Measurements from ENCODE around the gene FAM210A.

The FAM210A gene

DNA sequence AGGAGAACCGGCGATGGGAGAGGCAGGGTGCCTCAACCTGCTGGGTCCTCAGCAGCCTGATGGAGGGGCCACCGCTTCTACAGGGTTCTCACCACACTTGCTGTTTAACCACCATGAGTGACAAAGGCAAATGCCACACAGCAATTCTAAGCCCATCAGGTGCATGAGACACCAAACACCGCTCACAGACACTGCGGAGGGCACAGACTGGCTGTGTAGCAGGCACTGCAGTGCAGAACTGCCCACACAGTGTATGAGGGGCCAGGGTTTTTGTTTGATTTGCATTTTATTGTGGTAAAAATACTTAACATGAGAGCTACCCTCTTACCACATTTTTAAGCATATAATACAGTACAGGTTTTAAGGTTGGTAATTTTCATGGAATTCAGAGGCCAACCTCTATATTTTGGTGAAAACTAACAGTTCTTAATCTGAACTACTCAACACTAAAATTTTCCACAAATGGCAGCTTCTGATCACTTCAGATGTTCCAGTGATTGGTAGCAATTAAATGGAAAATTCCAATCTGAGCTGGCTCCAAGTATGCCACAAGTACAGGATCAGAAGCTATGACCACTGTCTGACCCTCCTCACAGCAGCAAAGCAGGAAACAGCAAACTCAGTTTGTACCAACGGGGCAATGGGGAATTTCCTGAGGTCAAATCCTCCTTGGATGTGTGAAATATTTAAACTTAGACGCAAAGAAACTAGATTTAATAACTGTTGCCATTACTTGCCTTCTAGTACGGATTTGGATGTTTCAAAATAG is 67.7 kb downstream of the FAM210A start:
- no peak overlapping the region for H2AFZ ChIP-seq (ENCODE audit: low read depth, low read length)
- H3K4me2 ChIP-seq (ENCODE audit: insufficient read depth, low read length) = no peak overlapping the region
- no peak overlapping the region for H3K27ac ChIP-seq (ENCODE audit: low read length)
- H4K20me1 ChIP-seq (ENCODE audit: insufficient read depth, low read length) = no peaks in the 10 kb centered on the region
- H3K27me3 ChIP-seq (ENCODE audit: insufficient read depth, low read length, poor library complexity) = no peaks in the 10 kb centered on the region
- no peaks in the 10 kb centered on the region for H3K9me3 ChIP-seq (ENCODE audit: insufficient read depth, low read length, severe bottlenecking)
- no peaks in the 10 kb centered on the region for H3K4me1 ChIP-seq (ENCODE audit: insufficient read depth, low read length)
- H3K4me3 ChIP-seq (ENCODE audit: low read depth in 1 of 2, low read length in 2 of 2) = no peak overlapping the region
- H3K36me3 ChIP-seq (ENCODE audit: insufficient read depth, low read length) = peaks cover 5% of the 10 kb centered on the region
- TF ChIP-seq, protein P1, sequence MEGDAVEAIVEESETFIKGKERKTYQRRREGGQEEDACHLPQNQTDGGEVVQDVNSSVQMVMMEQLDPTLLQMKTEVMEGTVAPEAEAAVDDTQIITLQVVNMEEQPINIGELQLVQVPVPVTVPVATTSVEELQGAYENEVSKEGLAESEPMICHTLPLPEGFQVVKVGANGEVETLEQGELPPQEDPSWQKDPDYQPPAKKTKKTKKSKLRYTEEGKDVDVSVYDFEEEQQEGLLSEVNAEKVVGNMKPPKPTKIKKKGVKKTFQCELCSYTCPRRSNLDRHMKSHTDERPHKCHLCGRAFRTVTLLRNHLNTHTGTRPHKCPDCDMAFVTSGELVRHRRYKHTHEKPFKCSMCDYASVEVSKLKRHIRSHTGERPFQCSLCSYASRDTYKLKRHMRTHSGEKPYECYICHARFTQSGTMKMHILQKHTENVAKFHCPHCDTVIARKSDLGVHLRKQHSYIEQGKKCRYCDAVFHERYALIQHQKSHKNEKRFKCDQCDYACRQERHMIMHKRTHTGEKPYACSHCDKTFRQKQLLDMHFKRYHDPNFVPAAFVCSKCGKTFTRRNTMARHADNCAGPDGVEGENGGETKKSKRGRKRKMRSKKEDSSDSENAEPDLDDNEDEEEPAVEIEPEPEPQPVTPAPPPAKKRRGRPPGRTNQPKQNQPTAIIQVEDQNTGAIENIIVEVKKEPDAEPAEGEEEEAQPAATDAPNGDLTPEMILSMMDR (IDR thresholded peaks at IDR 0.05; ENCODE audit: borderline replicate concordance, extremely low read depth, low read length, poor library complexity, severe bottlenecking) = no peak
- no peak for TF ChIP-seq EZH2 (IDR thresholded peaks at IDR 0.05; ENCODE audit: borderline replicate concordance, low read depth, low read length, severe bottlenecking)
- ATAC-seq (ENCODE audit: insufficient read depth, low read depth) (0 out of 3 replicates have a peak, but pooled peaks have one; percentile 46), DNase-seq (no peak)
- H3K79me2 ChIP-seq (ENCODE audit: insufficient read depth, low read length) = no peaks in the 10 kb centered on the region
- no peak overlapping the region for H3K9ac ChIP-seq (ENCODE audit: low read depth, low read length)

DNA sequence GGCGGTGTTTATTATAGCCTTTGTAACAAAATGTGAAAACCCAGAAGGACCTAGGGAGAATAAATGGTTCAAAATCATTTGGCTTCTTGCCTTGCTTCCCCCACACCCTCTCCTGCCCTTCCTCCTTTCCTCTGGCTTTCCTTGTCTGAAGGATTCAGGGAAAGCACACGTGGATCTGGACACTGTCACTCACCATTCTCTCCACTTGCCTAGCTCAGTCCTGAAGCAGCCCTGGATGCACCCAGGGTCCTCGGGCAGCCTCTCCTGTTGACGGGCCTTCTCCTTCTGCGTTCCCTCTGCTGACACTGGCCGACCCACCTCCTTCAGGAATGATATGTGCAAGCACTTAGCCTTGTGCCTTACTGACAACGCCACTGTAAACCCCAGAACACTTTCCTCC is 68.4 kb downstream of the FAM210A start:
- 0 out of 3 replicates have a peak, but pooled peaks have one; percentile 29 for ATAC-seq (ENCODE audit: insufficient read depth, low read depth)
- DNase-seq = no peak
- peaks cover 5% of the 10 kb centered on the region for H3K36me3 ChIP-seq (ENCODE audit: insufficient read depth, low read length)
- H4K20me1 ChIP-seq (ENCODE audit: insufficient read depth, low read length) = no peaks in the 10 kb centered on the region
- no peak overlapping the region for H3K27ac ChIP-seq (ENCODE audit: low read length)
- no peak overlapping the region for H3K4me3 ChIP-seq (ENCODE audit: low read depth in 1 of 2, low read length in 2 of 2)
- TF ChIP-seq, protein P1 (IDR thresholded peaks at IDR 0.05; ENCODE audit: borderline replicate concordance, extremely low read depth, low read length, poor library complexity, severe bottlenecking) = no peak
- TF ChIP-seq EZH2 (IDR thresholded peaks at IDR 0.05; ENCODE audit: borderline replicate concordance, low read depth, low read length, severe bottlenecking) = no peak
- no peaks in the 10 kb centered on the region for H3K79me2 ChIP-seq (ENCODE audit: insufficient read depth, low read length)
- H3K4me2 ChIP-seq (ENCODE audit: insufficient read depth, low read length) = no peak overlapping the region
- H3K9ac ChIP-seq (ENCODE audit: low read depth, low read length) = no peak overlapping the region
- no peaks in the 10 kb centered on the region for H3K9me3 ChIP-seq (ENCODE audit: insufficient read depth, low read length, severe bottlenecking)
- H3K27me3 ChIP-seq (ENCODE audit: insufficient read depth, low read length, poor library complexity) = no peaks in the 10 kb centered on the region
- H3K4me1 ChIP-seq (ENCODE audit: insufficient read depth, low read length) = no peaks in the 10 kb centered on the region
- H2AFZ ChIP-seq (ENCODE audit: low read depth, low read length) = no peak overlapping the region

DNA sequence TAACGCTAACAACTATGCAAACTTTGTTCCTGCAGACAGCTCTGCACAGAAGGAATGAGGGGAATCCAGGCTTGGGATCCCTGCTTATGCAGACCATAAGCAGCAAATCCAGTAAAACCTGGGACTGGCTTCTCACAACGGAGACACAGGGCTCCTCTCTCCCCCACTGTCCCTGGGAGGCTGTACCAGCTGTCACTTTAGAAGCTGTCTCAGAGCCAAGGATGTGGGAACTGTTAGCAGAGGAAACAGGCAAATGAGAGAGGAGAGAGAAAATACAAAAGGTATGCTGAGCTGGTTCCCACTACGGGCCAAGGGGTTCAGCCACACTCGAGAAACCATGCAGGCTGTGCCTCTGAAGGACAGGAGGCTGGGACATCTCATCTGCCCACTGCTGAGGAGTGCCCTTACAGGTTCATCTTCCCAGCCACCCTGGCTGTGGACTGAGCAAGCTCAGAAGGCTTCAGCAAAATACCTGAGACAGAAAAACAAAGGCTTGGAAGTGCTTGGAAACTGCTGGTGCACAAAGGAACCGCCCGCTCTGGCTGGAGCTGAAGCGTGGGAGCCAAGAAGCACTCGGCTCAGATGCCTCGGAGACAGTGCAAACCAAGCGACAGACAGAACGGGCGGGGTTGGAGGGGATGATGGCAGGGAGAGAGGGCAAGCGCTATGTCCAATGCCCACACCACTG is 72.5 kb downstream of the FAM210A start:
- no peaks in the 10 kb centered on the region for H3K36me3 ChIP-seq (ENCODE audit: insufficient read depth, low read length)
- H3K4me2 ChIP-seq (ENCODE audit: insufficient read depth, low read length) = no peak overlapping the region
- TF ChIP-seq, protein P1 (IDR thresholded peaks at IDR 0.05; ENCODE audit: borderline replicate concordance, extremely low read depth, low read length, poor library complexity, severe bottlenecking) = no peak
- no peak for TF ChIP-seq EZH2 (IDR thresholded peaks at IDR 0.05; ENCODE audit: borderline replicate concordance, low read depth, low read length, severe bottlenecking)
- H3K9me3 ChIP-seq (ENCODE audit: insufficient read depth, low read length, severe bottlenecking) = no peaks in the 10 kb centered on the region
- H2AFZ ChIP-seq (ENCODE audit: low read depth, low read length) = no peak overlapping the region
- DNase-seq = no peak
- peak; percentile 42; the same call in 2 of the 3 replicates for ATAC-seq (ENCODE audit: insufficient read depth, low read depth)
- H3K4me1 ChIP-seq (ENCODE audit: insufficient read depth, low read length) = no peaks in the 10 kb centered on the region
- no peak overlapping the region for H3K4me3 ChIP-seq (ENCODE audit: low read depth in 1 of 2, low read length in 2 of 2)
- no peak overlapping the region for H3K27ac ChIP-seq (ENCODE audit: low read length)
- H3K27me3 ChIP-seq (ENCODE audit: insufficient read depth, low read length, poor library complexity) = no peaks in the 10 kb centered on the region
- no peak overlapping the region for H3K9ac ChIP-seq (ENCODE audit: low read depth, low read length)
- H3K79me2 ChIP-seq (ENCODE audit: insufficient read depth, low read length) = no peaks in the 10 kb centered on the region
- H4K20me1 ChIP-seq (ENCODE audit: insufficient read depth, low read length) = no peaks in the 10 kb centered on the region

Data from DND-41 (cell line).